GM21360 (cell line): ENCODE data around the gene NME5.
"Not testable (repeated sequence)": the region's sequence is repeated elsewhere in the genome, so short reads cannot be mapped to it uniquely, and the experiment has no call there.

ENCODE experiments used
- ATAC-seq: cut with Tn5 transposase; IDR thresholded peaks from one replicate; pipeline ENCODE4 v1.9.1; 2021; ENCODE audit warnings: mild to moderate bottlenecking, moderate library complexity; ENCODE audit not compliant: unreplicated experiment

NME5 gene

GRCh38 chr5:138138949-138139780 lies at the start of gene NME5:
TSS of gene NME5 (minus strand) at chr5:138139428. CDS start at chr5:138138780, 648 bp downstream.
- ATAC-seq = peak; percentile 63

GRCh38 chr5:138188626-138189025 lies 49.4 kb upstream of the NME5 start:
- no peak for ATAC-seq

GRCh38 chr5:138186002-138186447 lies 46.8 kb upstream of the NME5 start:
- no peak for ATAC-seq

- no peak for ATAC-seq
Observed at GRCh38 chr5:138182808-138183207, 43.6 kb upstream of the NME5 start.

- ATAC-seq = no peak
Observed at GRCh38 chr5:138180841-138181240, 41.6 kb upstream of the NME5 start.

GRCh38 chr5:138180183-138180782 lies 41.1 kb upstream of the NME5 start:
- ATAC-seq = no peak

GRCh38 chr5:138179277-138179857 lies 40.1 kb upstream of the NME5 start:
- ATAC-seq = no peak

GRCh38 chr5:138178516-138179276 lies 39.5 kb upstream of the NME5 start, which contains the start of the genes BRD8 and KIF20A:
TSS of gene BRD8 (minus strand) at chr5:138178630. CDS start at chr5:138178614, 16 bp downstream.
TSS of gene KIF20A (plus strand) at chr5:138179112. CDS start at chr5:138179681, 569 bp downstream.
- peak; percentile 83 for ATAC-seq

GRCh38 chr5:138177941-138178515 lies 38.8 kb upstream of the NME5 start:
- ATAC-seq = no peak

GRCh38 chr5:138170299-138170698 lies 31.1 kb upstream of the NME5 start:
- no peak for ATAC-seq

- no peak for ATAC-seq
Observed at GRCh38 chr5:138169124-138169523, 29.9 kb upstream of the NME5 start.

GRCh38 chr5:138163721-138164120 lies 24.5 kb upstream of the NME5 start:
- ATAC-seq = no peak

- no peak for ATAC-seq
Observed at GRCh38 chr5:138160706-138161105, 21.5 kb upstream of the NME5 start.

- ATAC-seq = no peak
Observed at GRCh38 chr5:138159666-138160065, 20.4 kb upstream of the NME5 start.

- no peak for ATAC-seq
Observed at GRCh38 chr5:138157626-138158025, 18.4 kb upstream of the NME5 start.

- not testable (repeated sequence) for ATAC-seq
Observed at GRCh38 chr5:138155977-138156376, 16.7 kb upstream of the NME5 start.

- no peak for ATAC-seq
Observed at GRCh38 chr5:138149530-138149929, 10.3 kb upstream of the NME5 start.

GRCh38 chr5:138148811-138149210 lies 9.6 kb upstream of the NME5 start:
- no peak for ATAC-seq

GRCh38 chr5:138143578-138143977 lies 4.3 kb upstream of the NME5 start:
- ATAC-seq = not testable (repeated sequence)

GRCh38 chr5:138141734-138142133 lies 2.5 kb upstream of the NME5 start:
- ATAC-seq = no peak

- ATAC-seq = no peak
Observed at GRCh38 chr5:138140268-138140667, 1.0 kb upstream of the NME5 start.
